Central memory CD8-positive, alpha-beta T cell (primary cell): ENCODE data around the gene MAP3K3.

Experiments
- ATAC-seq: fragments of 150-1000 bp; cut with Tn5 transposase; replicated peaks from 2 replicates; pipeline ENCODE4 v1.10.0; 2022; ENCODE audit warnings: mild to moderate bottlenecking, moderate FRiP score, moderate number of reproducible peaks; ENCODE audit not compliant: poor library complexity, severe bottlenecking; ENCODE audit errors: extremely low read depth
- DNase-seq, 2 donors: peaks; one replicate each; pipeline ENCODE4 v3.0.0; 2021; ENCODE audit warnings: low spot score in 2 of 2
- H3K27ac Mint-ChIP-seq: one replicate; pipeline ENCODE4 v1.8.0; 2022; ENCODE audit warnings: low read depth, mild to moderate bottlenecking, moderate library complexity, mixed read lengths
- H3K27me3 Mint-ChIP-seq: one replicate; pipeline ENCODE4 v1.8.0; 2022; ENCODE audit warnings: mixed read lengths
- H3K36me3 Mint-ChIP-seq: one replicate; pipeline ENCODE4 v1.8.0; 2022; ENCODE audit warnings: mild to moderate bottlenecking, moderate library complexity, mixed read lengths; ENCODE audit not compliant: insufficient read depth
- H3K4me1 Mint-ChIP-seq: one replicate; pipeline ENCODE4 v1.8.0; 2022; ENCODE audit warnings: mixed read lengths
- H3K4me3 Mint-ChIP-seq: one replicate; pipeline ENCODE4 v1.8.0; 2022; ENCODE audit warnings: mild to moderate bottlenecking, moderate library complexity, mixed read lengths
- H3K9me3 Mint-ChIP-seq: one replicate; pipeline ENCODE4 v1.8.0; 2022; ENCODE audit warnings: mixed read lengths

MAP3K3 gene

DNA sequence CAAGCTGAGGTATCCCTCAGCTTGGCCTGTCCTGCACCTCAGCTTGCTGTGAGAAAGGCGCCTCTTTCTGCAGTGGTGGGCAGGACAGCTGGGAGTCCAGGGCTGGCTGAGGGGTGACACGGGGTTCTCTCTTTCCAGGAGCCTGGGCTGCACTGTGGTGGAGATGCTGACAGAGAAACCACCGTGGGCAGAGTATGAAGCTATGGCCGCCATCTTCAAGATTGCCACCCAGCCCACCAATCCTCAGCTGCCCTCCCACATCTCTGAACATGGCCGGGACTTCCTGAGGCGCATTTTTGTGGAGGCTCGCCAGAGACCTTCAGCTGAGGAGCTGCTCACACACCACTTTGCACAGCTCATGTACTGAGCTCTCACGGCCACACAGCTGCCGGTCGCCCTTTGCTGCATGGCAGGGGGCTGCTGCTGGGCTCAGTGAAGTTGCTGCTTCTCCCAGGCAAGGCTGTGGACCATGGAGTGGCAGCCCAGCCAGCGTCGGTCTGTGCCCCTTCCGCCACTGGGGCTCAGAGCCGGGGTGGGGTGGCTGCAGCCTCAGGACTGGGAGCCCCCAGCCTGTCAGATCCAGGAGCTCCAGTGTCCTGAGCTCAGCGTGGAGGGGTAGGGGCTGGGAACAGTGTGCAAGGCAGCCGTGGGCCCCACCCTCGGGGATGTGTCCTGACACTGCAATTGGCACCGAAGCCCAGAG, 71.3 kb downstream of the MAP3K3 start:
- Mint-ChIP-seq H3K4me3 (peak overlapping the region; percentile 25), H3K4me1 (peaks cover 58% of the 10 kb centered on the region), H3K27ac (peak overlapping the region; percentile 95), H3K9me3 (no peaks in the 10 kb centered on the region), H3K27me3 (no peaks in the 10 kb centered on the region), H3K36me3 (peaks cover 73% of the 10 kb centered on the region)
- DNase-seq, result no peak
- ATAC-seq, result no peak

DNA sequence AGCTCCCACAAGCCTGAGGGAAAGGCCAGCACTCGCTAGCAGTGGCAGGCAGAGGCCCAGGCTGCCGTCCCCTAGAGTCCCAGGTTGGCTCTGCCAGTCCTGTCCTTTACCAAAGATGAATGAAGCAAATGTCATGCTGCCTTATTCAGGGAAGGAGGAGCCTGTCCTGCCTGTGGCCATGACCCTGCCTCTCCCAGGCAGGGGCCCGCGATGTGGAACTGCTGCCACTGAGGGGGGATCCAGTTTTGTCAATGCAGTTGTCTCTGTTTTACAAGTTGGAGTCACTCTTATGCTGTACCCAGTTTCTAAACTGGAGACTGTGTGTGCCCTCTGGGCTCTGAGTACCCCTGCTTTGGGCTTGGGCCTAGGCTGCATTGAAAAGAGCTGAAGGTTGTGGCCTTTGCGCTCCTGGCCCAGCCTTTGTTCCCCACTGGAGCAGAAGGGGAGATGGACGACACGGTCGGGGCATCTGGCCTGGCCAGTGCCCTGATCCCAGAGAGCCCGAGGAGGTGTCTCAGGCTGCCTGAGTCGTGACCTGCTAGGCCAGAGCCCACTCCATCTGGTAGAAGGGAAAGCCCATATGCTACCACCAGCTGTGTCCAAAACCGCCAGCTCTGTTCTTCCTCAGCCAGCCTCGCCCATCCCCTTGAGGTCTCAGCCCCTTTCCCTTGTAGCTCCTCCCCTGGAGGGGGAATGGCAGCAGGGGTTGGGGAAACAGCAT, 72.2 kb downstream of the MAP3K3 start:
- no peak for DNase-seq
- peaks cover 77% of the 10 kb centered on the region for H3K36me3 Mint-ChIP-seq
- no peaks in the 10 kb centered on the region for H3K9me3 Mint-ChIP-seq
- peaks cover 58% of the 10 kb centered on the region for H3K4me1 Mint-ChIP-seq
- H3K4me3 Mint-ChIP-seq, result peak overlapping the region; percentile 92
- H3K27ac Mint-ChIP-seq, result peak overlapping the region; percentile 95
- ATAC-seq, result no peak
- H3K27me3 Mint-ChIP-seq, result no peaks in the 10 kb centered on the region

DNA sequence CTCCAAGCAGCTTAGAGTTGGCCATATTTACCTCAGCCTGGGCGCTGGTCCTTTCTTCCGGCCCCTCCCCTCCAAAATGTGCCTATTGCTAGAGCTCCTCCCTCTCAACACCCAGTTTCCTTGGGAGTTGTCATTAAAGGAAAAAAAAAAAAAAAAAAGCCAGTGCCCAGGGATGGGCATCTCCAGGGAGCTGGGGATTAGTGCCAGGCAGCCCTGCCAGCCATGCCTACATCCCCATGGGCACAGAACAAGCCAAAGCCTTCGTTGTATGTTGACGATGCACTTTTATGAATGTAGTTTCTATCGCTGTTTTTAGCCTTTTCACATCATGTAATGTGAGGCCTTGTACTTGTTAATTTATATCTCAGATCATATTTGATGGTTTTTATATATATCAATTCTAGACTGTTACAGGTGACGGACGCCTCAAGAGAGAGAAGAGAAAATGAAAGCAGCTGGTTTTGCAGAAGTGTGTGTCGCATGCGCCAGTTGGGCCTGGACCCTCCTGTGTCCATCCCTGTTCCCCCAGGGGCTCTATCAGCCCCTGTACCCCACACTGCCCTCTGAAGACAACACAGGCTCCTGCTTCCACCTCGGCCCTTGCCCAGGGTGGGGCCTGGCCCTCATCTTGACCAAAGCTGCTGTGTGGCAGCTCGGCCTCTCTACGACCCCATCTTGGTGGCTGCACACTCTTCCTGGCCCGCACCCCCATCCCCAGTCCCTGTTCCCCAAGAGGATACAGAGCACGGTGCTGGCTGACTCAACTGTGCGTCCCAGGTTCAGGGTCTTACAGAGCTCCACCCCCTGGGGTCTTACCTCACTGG, 72.9 kb downstream of the MAP3K3 start:
- Mint-ChIP-seq H3K27ac (peak overlapping the region; percentile 95), H3K4me3 (peak overlapping the region; percentile 92), H3K9me3 (no peaks in the 10 kb centered on the region), H3K36me3 (peaks cover 72% of the 10 kb centered on the region), H3K27me3 (no peaks in the 10 kb centered on the region), H3K4me1 (peaks cover 58% of the 10 kb centered on the region)
- DNase-seq (no peak), ATAC-seq (no peak)

DNA sequence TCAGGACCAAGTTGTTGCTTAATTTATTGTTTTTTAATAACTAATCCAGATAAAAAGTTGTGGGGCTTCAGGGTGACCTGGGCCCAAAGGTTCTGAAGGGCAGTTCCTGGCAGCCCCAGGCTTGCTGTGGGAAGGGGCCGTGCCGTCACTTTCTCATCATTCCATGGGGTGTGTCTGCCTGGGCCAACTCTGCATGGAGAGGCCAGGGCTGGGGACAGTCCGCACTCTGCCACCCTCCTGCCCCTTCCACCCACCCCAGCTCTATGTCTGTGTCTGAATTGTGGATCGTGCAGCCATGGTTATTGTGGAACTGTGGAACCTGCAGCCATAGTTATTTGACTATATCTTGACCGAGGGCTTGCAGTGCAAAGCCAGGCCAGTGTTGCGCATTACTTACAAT, 73.7 kb downstream of the MAP3K3 start:
- DNase-seq (no peak), ATAC-seq (no peak)
- H3K27me3 Mint-ChIP-seq, result no peaks in the 10 kb centered on the region
- peak overlapping the region; percentile 95 for H3K27ac Mint-ChIP-seq
- H3K4me1 Mint-ChIP-seq, result peaks cover 59% of the 10 kb centered on the region
- H3K36me3 Mint-ChIP-seq, result peaks cover 71% of the 10 kb centered on the region
- peak overlapping the region; percentile 92 for H3K4me3 Mint-ChIP-seq
- H3K9me3 Mint-ChIP-seq, result no peaks in the 10 kb centered on the region

DNA sequence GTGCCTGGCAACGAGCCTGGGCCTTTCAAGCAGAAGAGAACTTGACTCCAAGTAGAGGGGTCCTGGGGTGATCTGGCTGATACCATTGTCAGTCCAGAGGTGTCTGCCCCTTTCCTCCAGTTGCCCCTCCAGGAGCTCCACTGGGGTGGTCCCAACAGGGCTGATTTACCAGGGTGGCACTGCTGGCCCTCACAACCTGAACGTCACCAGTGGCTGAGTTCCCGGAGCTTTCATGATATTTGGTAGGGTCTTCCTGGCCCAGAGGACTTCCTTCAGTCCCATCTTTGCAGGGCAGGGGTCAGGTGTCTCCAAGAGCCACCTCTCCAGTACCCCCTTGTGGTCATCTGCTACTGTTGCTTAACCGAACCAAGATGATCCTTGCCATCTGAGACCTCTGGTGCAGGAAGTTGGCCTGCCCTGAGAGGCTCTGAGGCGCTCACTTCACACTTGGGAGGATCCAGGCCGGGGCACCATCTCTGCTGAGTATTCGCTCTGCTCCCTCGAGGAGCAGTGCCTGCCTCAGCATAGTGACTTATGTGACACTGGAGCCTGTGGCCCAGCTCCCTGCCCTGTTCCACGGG, 74.3 kb downstream of the MAP3K3 start:
- no peaks in the 10 kb centered on the region for H3K9me3 Mint-ChIP-seq
- DNase-seq, result peak in 1 of 2 donors; percentile 27
- H3K27me3 Mint-ChIP-seq, result no peaks in the 10 kb centered on the region
- H3K27ac Mint-ChIP-seq, result peak overlapping the region; percentile 95
- peaks cover 72% of the 10 kb centered on the region for H3K36me3 Mint-ChIP-seq
- peaks cover 60% of the 10 kb centered on the region for H3K4me1 Mint-ChIP-seq
- ATAC-seq, result no peak
- peak overlapping the region; percentile 92 for H3K4me3 Mint-ChIP-seq

DNA sequence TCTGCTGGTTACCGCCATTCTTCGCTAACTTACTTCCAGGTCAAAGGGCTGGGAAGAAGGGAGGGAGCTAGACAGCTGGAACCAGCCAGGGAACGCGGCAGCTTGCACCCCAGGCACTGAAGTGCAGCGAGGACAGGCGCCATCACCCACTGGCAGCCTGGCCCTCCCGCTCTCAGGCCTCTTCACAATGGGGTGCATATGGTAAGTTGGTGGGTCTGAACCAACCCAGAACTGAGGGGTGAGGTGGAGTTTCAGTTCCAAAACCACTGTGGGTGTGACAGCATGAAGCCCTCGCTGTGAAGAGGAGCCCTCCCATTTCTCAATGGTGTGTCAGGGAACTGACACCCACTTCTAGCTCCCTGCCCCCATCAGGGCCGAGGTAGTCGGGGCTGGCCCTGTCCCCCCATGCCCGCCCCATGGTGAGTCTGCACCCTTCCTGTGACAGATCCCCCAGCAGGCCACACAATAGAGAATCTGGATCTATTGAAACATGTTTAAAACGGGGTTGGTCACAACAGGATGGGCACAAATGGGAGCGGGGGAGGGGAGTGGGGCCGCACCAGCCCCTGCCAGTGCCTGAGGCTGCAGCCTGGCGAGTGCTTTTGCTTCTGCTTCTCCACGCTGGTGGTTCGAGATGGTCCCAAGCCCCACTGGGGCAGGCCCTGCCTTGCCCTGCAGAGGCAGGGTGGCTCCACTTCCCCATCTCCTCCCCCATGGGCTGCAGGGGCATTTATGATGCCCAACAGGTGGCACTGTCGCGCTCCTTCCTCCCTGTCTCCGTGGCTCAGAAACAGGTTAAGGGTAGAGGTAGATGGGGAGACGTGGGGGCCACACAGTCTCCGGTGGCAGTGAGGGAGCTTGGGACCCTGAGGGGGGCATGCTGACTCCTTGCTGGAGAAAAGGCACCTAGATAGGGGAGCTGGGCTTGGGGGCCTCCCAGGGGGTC, 75.4 kb downstream of the MAP3K3 start:
- Mint-ChIP-seq H3K9me3 (no peaks in the 10 kb centered on the region), H3K36me3 (peaks cover 76% of the 10 kb centered on the region), H3K4me1 (peaks cover 71% of the 10 kb centered on the region), H3K4me3 (peak overlapping the region; percentile 92), H3K27ac (peak overlapping the region; percentile 95), H3K27me3 (no peaks in the 10 kb centered on the region)
- DNase-seq (peak; percentile 83 to 88), ATAC-seq (peak; percentile 37)

DNA sequence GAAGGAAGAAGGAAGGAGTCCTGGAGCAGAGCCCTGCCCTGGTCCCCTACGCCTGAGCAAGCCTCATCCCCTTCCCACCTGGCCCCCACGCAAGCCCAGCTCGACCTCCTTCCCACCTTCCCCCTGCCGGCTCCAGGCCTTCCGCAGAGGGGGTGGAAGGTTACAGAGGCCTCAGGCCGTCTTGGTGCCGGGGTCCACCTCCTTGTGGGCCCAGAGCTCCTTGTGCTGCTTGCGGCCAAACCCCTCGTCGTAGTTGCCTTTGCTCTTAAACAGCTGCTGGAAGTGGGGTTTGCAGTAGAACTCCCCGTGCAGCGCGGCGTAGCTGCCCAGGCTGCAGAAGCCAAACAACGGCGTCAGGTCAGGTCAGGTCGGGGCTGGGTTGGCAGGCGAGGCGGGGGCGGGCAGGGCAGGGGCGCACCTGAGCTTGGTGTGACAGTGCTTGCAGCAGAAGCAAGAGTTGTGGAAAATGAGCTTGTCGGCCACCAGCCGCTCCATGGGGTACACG, 76.2 kb downstream of the MAP3K3 start:
- Mint-ChIP-seq H3K4me1 (peaks cover 71% of the 10 kb centered on the region), H3K4me3 (peak overlapping the region; percentile 92), H3K27me3 (no peaks in the 10 kb centered on the region), H3K9me3 (no peaks in the 10 kb centered on the region), H3K36me3 (peaks cover 72% of the 10 kb centered on the region), H3K27ac (peak overlapping the region; percentile 95)
- ATAC-seq (no peak), DNase-seq (no peak)

DNA sequence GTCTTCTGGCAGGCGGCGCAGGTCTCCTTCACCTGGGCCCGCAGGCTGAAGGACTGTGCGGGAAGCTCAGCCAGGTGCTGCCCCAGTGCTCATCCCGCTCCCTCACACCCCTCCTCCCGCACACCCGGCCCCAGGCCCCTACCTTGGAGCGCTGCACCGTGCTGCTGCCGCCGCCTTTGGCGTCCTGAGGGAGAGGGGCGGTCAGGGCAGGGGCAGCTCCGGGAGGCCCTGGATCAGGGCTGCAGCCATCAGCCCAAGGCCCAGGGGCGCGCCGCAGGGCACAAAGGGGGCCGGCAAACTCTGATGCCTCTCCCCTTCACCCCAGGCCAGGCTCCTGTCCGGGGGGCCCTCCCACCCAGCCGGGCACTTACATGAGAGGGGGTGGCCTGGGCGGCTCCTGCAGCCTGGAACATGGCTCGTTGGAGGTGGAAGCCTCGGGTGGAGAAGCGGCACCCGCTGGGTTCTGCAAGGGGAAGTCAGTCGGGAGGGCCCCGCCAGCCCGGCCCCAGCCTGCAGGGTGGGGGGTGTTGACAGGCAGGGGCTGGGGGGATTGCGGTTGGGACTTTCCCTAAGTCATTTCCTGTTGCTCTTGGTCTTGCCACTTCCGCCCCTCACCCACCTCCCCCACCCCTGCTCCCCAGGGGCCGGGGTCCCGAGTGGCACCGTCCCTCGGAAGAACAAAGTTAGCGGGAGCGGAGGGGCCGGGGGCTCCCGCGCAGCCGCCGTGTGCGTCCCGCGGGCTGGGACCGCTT, 76.8 kb downstream of the MAP3K3 start:
- DNase-seq, result peak; percentile 79 to 91
- H3K4me1 Mint-ChIP-seq, result peaks cover 74% of the 10 kb centered on the region
- no peaks in the 10 kb centered on the region for H3K9me3 Mint-ChIP-seq
- peak; percentile 48 for ATAC-seq
- no peaks in the 10 kb centered on the region for H3K27me3 Mint-ChIP-seq
- peak overlapping the region; percentile 92 for H3K4me3 Mint-ChIP-seq
- H3K27ac Mint-ChIP-seq, result peak overlapping the region; percentile 95
- peaks cover 71% of the 10 kb centered on the region for H3K36me3 Mint-ChIP-seq

DNA sequence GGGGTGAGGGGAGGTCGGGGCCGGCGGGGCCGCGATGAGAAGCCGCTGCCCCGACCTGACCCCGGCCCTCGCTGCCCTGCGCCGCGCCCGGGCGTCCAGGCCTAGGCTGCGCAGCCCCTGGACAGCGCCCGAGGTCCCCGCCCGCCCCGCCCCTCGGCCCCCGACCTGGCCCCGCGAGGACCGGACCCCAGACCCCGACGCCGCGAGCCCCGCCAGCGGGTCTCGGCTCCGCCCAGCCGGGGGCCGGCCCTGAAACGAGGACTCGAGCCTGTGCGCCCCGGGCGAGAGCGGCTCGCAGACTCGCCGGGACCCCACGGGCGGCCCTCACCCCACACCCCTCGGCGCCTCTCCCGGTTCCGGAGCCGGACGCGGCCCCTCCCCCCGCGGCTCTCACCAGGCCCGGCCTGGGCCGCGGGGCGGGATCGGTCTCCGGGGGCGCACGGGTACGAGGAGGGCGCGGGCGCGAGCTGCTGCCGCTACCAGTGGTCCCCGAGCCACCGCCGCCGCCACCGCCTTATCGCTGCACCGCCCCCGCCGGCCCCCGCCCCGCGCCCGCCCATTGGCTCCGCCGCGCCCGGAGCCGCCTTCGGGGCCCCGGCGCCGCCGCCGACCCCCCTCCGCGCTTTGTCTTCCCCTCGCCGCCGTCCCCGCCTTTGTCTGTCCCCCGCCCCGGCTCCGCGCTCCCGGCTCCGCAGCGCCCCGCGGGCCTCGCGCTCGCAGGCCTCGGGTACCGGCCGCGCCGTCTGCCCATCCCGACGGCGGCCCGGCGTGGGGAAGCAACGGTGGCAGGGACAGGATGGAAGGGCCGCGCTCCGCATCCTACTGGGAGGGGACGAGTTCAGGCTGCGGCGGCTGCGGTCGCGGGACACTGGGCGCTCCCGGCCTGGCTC, 77.7 kb downstream of the MAP3K3 start, which contains the start of gene LIMD2:
LIMD2 (minus strand) TSS at position 488 of the 890 bp plus-strand sequence. CDS start 827 bp downstream, outside the sequence.
- H3K4me3 Mint-ChIP-seq, result peak within 1 kb of the TSS; percentile 92
- DNase-seq, result peak; percentile 72 to 76
- H3K9me3 Mint-ChIP-seq, result no peaks in the 10 kb centered on the region
- peak within 1 kb of the TSS; percentile 98 for H3K27ac Mint-ChIP-seq
- peaks cover 69% of the 10 kb centered on the region for H3K4me1 Mint-ChIP-seq
- ATAC-seq, result peak; percentile 21
- peaks cover 64% of the 10 kb centered on the region for H3K36me3 Mint-ChIP-seq
- no peaks in the 10 kb centered on the region for H3K27me3 Mint-ChIP-seq
